RWPE2 (cell line): ENCODE results near the gene CMSS1.

ENCODE experiments used
- ATAC-seq: fragments of 200-7000 bp; cut with Tn5 transposase; 3 replicates; pipeline ENCODE4 v1.9.1; 2021; ENCODE audit warnings: low read depth
- DNase-seq: peaks from one replicate; pipeline ENCODE4 v3.0.0-alpha.2; 2020; ENCODE audit warnings: low spot score
- H3K27ac ChIP-seq: fragments of 450-650 bp; 2 replicates; pipeline ENCODE4 v1.5.1; 2017; ENCODE audit warnings: mild to moderate bottlenecking; ENCODE audit not compliant: poor library complexity, severe bottlenecking
- H3K27me3 ChIP-seq: fragments of 250-450 bp; sonication (Bioruptor Pico); 2 replicates; pipeline ENCODE4 v1.5.1; 2021; ENCODE audit warnings: mild to moderate bottlenecking, moderate library complexity; ENCODE audit not compliant: insufficient read depth, poor library complexity, severe bottlenecking
- H3K36me3 ChIP-seq: fragments of 250-450 bp; sonication (Bioruptor Pico); 2 replicates; pipeline ENCODE4 v1.5.1; 2020; ENCODE audit warnings: low read depth, mild to moderate bottlenecking, moderate library complexity
- H3K4me1 ChIP-seq: fragments of 250-450 bp; sonication (Bioruptor Pico); 2 replicates; pipeline ENCODE4 v1.5.1; 2021; ENCODE audit warnings: mild to moderate bottlenecking, moderate library complexity; ENCODE audit not compliant: insufficient read depth, poor library complexity, severe bottlenecking
- H3K4me3 ChIP-seq: fragments of 250-450 bp; sonication (Bioruptor Pico); 2 replicates; pipeline ENCODE4 v1.5.1; 2021; ENCODE audit warnings: mild to moderate bottlenecking, moderate library complexity; ENCODE audit not compliant: severe bottlenecking
- H3K9me3 ChIP-seq: fragments of 250-450 bp; sonication (Bioruptor Pico); 2 replicates; pipeline ENCODE4 v1.5.1; 2021; ENCODE audit warnings: mild to moderate bottlenecking, moderate library complexity; ENCODE audit not compliant: severe bottlenecking
- CTCF ChIP-seq: fragments of 450-650 bp; IDR thresholded peaks from one replicate; pipeline ENCODE4 v1.5.1; 2017; ENCODE audit warnings: mild to moderate bottlenecking, moderate library complexity; ENCODE audit not compliant: poor library complexity, severe bottlenecking

The CMSS1 gene

GRCh38 chr3:99774467-99774866 lies 43.2 kb upstream of the CMSS1 start:
- ATAC-seq (peak; percentile 92), DNase-seq (no peak)
- Histone ChIP-seq H3K4me3 (no peak overlapping the region), H3K9me3 (no peaks in the 10 kb centered on the region), H3K27ac (no peak overlapping the region), H3K27me3 (no peaks in the 10 kb centered on the region), H3K4me1 (no peaks in the 10 kb centered on the region), H3K36me3 (peaks cover 4% of the 10 kb centered on the region; the same call in 1 of the 2 replicates)
- TF ChIP-seq CTCF = no peak

- Histone ChIP-seq H3K27me3 (no peaks in the 10 kb centered on the region), H3K27ac (no peak overlapping the region), H3K4me1 (no peaks in the 10 kb centered on the region), H3K9me3 (no peaks in the 10 kb centered on the region), H3K36me3 (peaks cover 4% of the 10 kb centered on the region; the same call in 1 of the 2 replicates), H3K4me3 (no peak overlapping the region)
- no peak for TF ChIP-seq CTCF
- ATAC-seq (no peak), DNase-seq (no peak)
Observed at GRCh38 chr3:99776516-99777209, 41.0 kb upstream of the CMSS1 start.

- Histone ChIP-seq H3K4me3 (no peak overlapping the region), H3K9me3 (no peaks in the 10 kb centered on the region), H3K4me1 (no peaks in the 10 kb centered on the region), H3K27me3 (no peaks in the 10 kb centered on the region), H3K36me3 (peaks cover 4% of the 10 kb centered on the region; the same call in 1 of the 2 replicates), H3K27ac (no peak overlapping the region)
- no peak for ATAC-seq
- DNase-seq = no peak
- no peak for TF ChIP-seq CTCF
Observed at GRCh38 chr3:99777210-99777549, 40.5 kb upstream of the CMSS1 start.

- Histone ChIP-seq H3K9me3 (no peaks in the 10 kb centered on the region), H3K27me3 (no peaks in the 10 kb centered on the region), H3K4me3 (no peak overlapping the region), H3K27ac (no peak overlapping the region), H3K36me3 (peaks cover 4% of the 10 kb centered on the region; the same call in 1 of the 2 replicates), H3K4me1 (no peaks in the 10 kb centered on the region)
- DNase-seq (no peak), ATAC-seq (no peak)
- no peak for TF ChIP-seq CTCF
Observed at GRCh38 chr3:99777708-99778107, 40.0 kb upstream of the CMSS1 start.

- Histone ChIP-seq H3K27me3 (no peaks in the 10 kb centered on the region), H3K27ac (no peak overlapping the region), H3K36me3 (peaks cover 9% of the 10 kb centered on the region), H3K4me3 (no peak overlapping the region), H3K4me1 (no peaks in the 10 kb centered on the region), H3K9me3 (no peaks in the 10 kb centered on the region)
- DNase-seq (no peak), ATAC-seq (no peak)
- TF ChIP-seq CTCF = no peak
Observed at GRCh38 chr3:99780749-99781148, 36.9 kb upstream of the CMSS1 start.
